Endothelial cell of umbilical vein (primary cell): ENCODE measurements around the gene TAS2R42. TPM values are rescaled to one million over a fixed set of nuclear protein-coding genes. Genes with fewer than 3 reads are reported as not detected.

Experiments used
- BruUV-seq: library from RNA; stranded (reverse); fragments of 400-500 nt; replicated peaks from 2 replicates; lab custom pipeline; 2021; lab: Mats Ljungman, UMichigan
- CTCF ChIA-PET: fragments of 300-600, 350-600 bp; sonication (Branson Sonifier 250); formaldehyde crosslinking; loops from one replicate; lab custom pipeline; 2021; ENCODE audit warnings: antibody characterized with exemption, inconsistent platforms; lab: Charles Lee
- POLR2A ChIA-PET: fragments of 300-600, 350-600 bp; sonication (Branson Sonifier 250); formaldehyde crosslinking; loops from one replicate; lab custom pipeline; 2021; ENCODE audit warnings: antibody characterized with exemption, inconsistent platforms; lab: Charles Lee
- DNase-seq: peaks from one replicate; pipeline ENCODE4 v3.0.0-alpha.2; 2011; ENCODE audit warnings: low read depth, low spot score
- FAIRE-seq: peaks from 2 replicates; lab custom pipeline; 2011; peaks lifted over from hg19 to GRCh38; lab: Jason Lieb, UNC
- H2AFZ ChIP-seq: 2 replicates; pipeline ENCODE4 v1.6.0; 2012; ENCODE audit warnings: low read depth, low read length, control low read depth, inconsistent platforms
- H3K27ac ChIP-seq: 2 replicates; pipeline ENCODE4 v1.5.1; 2011; ENCODE audit warnings: low read depth, mild to moderate bottlenecking, control low read depth, low read length, moderate library complexity; ENCODE audit not compliant: insufficient read depth
- H3K27me3 ChIP-seq, 2 experiments: 2 replicates each; pipeline versions ENCODE4 v1.6.0 to v1.6.1; 2011; ENCODE audit warnings: low read length in 2 of 2, mixed read lengths in 1 of 2; ENCODE audit not compliant: control insufficient read depth in 2 of 2, insufficient read depth in 2 of 2
- H3K36me3 ChIP-seq, 2 experiments: 2 replicates in 1 of 2; 3 replicates in 1 of 2; pipeline ENCODE4 v1.5.1; 2011; ENCODE audit warnings: low read length in 2 of 2, mild to moderate bottlenecking in 1 of 2, moderate library complexity in 1 of 2; ENCODE audit not compliant: control insufficient read depth in 2 of 2, insufficient read depth in 2 of 2; ENCODE audit errors: extremely low read depth in 1 of 2
- H3K4me1 ChIP-seq: 3 replicates; pipeline ENCODE4 v1.5.1; 2011; ENCODE audit warnings: mild to moderate bottlenecking, low read length; ENCODE audit not compliant: control insufficient read depth, insufficient read depth; ENCODE audit errors: extremely low read depth
- H3K4me2 ChIP-seq: 2 replicates; pipeline ENCODE4 v1.6.1; 2011; ENCODE audit warnings: low read length, control low read depth, mixed read lengths; ENCODE audit not compliant: insufficient read depth
- H3K4me3 ChIP-seq, 3 experiments: fragments of 200-600 bp in 1 of 3; sonication (generic), shearing (Covaris generic) in 1 of 3; replicated peaks in 1 of 3; 2 replicates each; pipeline ENCODE4 v1.5.1; 2011 to 2016; ENCODE audit warnings: control low read depth in 3 of 3, low read length in 3 of 3, mild to moderate bottlenecking in 2 of 3, inconsistent platforms in 1 of 3, low read depth in 1 of 3, moderate library complexity in 1 of 3; ENCODE audit not compliant: insufficient read depth in 1 of 3
- H3K79me2 ChIP-seq: 2 replicates; pipeline ENCODE4 v1.6.0; 2012; ENCODE audit warnings: low read length, inconsistent platforms; ENCODE audit not compliant: control insufficient read depth, insufficient read depth
- H3K9ac ChIP-seq: replicated peaks from 2 replicates; pipeline ENCODE3; 2011; ENCODE audit warnings: low read length, control low read depth; ENCODE audit not compliant: insufficient read depth; ENCODE audit errors: extremely low read depth
- H3K9me1 ChIP-seq: replicated peaks from 3 replicates; pipeline ENCODE4 v1.6.0; 2011; ENCODE audit warnings: mild to moderate bottlenecking, low read length; ENCODE audit not compliant: control insufficient read depth, insufficient read depth; ENCODE audit errors: extremely low read depth
- H3K9me3 ChIP-seq: replicated peaks from 2 replicates; pipeline ENCODE4 v1.5.1; 2012; ENCODE audit warnings: low read length, inconsistent platforms; ENCODE audit not compliant: control insufficient read depth, insufficient read depth
- H4K20me1 ChIP-seq: replicated peaks from 2 replicates; pipeline ENCODE3; 2011; ENCODE audit warnings: mild to moderate bottlenecking, low read length; ENCODE audit not compliant: control insufficient read depth, insufficient read depth; ENCODE audit errors: extremely low read depth
- EZH2 ChIP-seq: IDR thresholded peaks from 2 replicates; pipeline ENCODE4 v1.6.1; 2012; ENCODE audit warnings: borderline replicate concordance, low read depth, mild to moderate bottlenecking, moderate library complexity, low read length, inconsistent platforms; ENCODE audit not compliant: severe bottlenecking
- FOS ChIP-seq: IDR thresholded peaks from 2 replicates; pipeline ENCODE4 v1.6.1; 2011; ENCODE audit warnings: mild to moderate bottlenecking, low read length, moderate library complexity, borderline replicate concordance; ENCODE audit not compliant: insufficient read depth
- GATA2 ChIP-seq: IDR thresholded peaks from 2 replicates; pipeline ENCODE4 v1.7.0; 2011; ENCODE audit warnings: low read depth, mild to moderate bottlenecking, moderate library complexity, mixed read lengths, low read length; ENCODE audit not compliant: insufficient read length, insufficient read depth
- JUN ChIP-seq: IDR thresholded peaks from 2 replicates; pipeline ENCODE4 v1.6.1; 2011; ENCODE audit warnings: borderline replicate concordance, low read depth; ENCODE audit not compliant: insufficient read length, insufficient read depth
- MYC ChIP-seq: IDR thresholded peaks from one replicate; pipeline ENCODE4 v1.6.1; 2011; ENCODE audit warnings: mild to moderate bottlenecking, low read depth, low read length
- POLR2A ChIP-seq: IDR thresholded peaks from 2 replicates; pipeline ENCODE4 v1.6.1; 2012; ENCODE audit warnings: low read depth, mild to moderate bottlenecking, control low read depth, low read length
- dilution Hi-C: fragments of 300-500 bp; cut with MboI; formaldehyde crosslinking; loops from one replicate; pipeline ENCODE4 v1.15.0; 2019; ENCODE audit warnings: low sequenced_read_pairs; ENCODE audit not compliant: extremely low pct_ligation_motif_present
- intact Hi-C: fragments of 100-400 bp; cut with micrococcal nuclease; formaldehyde crosslinking; loops from one replicate; pipeline ENCODE4 v1.10.0; 2022
- polyA plus RNA-seq, 4 experiments: library from polyadenylated mRNA; depleted of rRNA in 3 of 4; stranded (reverse) in 3 of 4; unstranded in 1 of 4; fragments of >200 nt; gene quantifications; 2 replicates each; pipeline versions ENCODE4 v1.2.1 to v1.2.3, GENCODE V29; 2011 to 2012; ENCODE audit warnings: missing spikeins in 1 of 4
- total RNA-seq: library from RNA; stranded (reverse); gene quantifications from 2 replicates; pipeline ENCODE4 v1.2.3, GENCODE V29; 2021
- TF ChIP-seq, protein P1 (sequence below): IDR thresholded peaks from 2 replicates; pipeline ENCODE4 v1.6.1; 2011; ENCODE audit not compliant: insufficient read depth, insufficient read length
- TF ChIP-seq, protein P2 (sequence below), 2 donors: IDR thresholded peaks; 1 replicate in 1 of 2; 2 replicates in 1 of 2; pipeline ENCODE4 v1.5.1; 2011; ENCODE audit warnings: low read length in 2 of 2, mild to moderate bottlenecking in 2 of 2, moderate library complexity in 2 of 2, control low read depth in 1 of 2, inconsistent platforms in 1 of 2, low read depth in 1 of 2; ENCODE audit not compliant: insufficient read depth in 1 of 2; ENCODE audit errors: extremely low read depth in 1 of 2

Gene TAS2R42
- total and polyA plus RNA-seq, 2 donors (not counting 3 experiments of a cell fraction or from before 2014, with no cell fraction given) = not detected

DNA sequence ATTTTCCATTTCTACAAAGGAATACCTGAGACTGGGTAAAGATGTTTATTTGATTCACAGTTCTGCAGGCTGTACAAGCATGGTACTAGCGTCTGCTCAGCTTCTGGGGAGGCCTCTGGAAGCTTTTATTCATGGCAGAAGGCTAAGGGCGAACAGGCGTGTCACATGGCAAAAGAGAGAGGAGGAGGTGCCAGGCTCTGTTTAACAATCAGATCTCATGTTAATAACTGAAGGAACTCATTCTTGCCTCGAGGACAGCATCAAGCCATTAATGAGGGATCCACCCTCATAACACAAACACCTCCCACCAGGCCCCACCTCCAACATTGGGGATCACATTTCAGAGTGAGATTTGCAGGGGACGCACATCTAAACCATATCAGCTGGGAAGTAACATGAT, 46.8 kb upstream of the TAS2R42 start:
- no peak for FAIRE-seq
- Histone ChIP-seq H3K9ac (no peak overlapping the region), H3K27ac (no peak overlapping the region), H3K4me3 (no peak overlapping the region), H3K27me3 (peaks cover 1 to 5% of the 10 kb centered on the region in 2 experiments), H3K4me1 (no peaks in the 10 kb centered on the region), H2AFZ (no peak overlapping the region), H3K9me1 (no peaks in the 10 kb centered on the region), H3K36me3 (no peaks in the 10 kb centered on the region), H3K9me3 (no peaks in the 10 kb centered on the region), H3K4me2 (no peak overlapping the region), H4K20me1 (no peaks in the 10 kb centered on the region), H3K79me2 (no peaks in the 10 kb centered on the region)
- no peak for DNase-seq
- dilution Hi-C loops (loop anchor here (25.0 kb wide), 1 partner anchor 254 kb away; no protein-coding TSS in a partner anchor), intact Hi-C loops (no loop called here)
- TF ChIP-seq, protein P1, sequence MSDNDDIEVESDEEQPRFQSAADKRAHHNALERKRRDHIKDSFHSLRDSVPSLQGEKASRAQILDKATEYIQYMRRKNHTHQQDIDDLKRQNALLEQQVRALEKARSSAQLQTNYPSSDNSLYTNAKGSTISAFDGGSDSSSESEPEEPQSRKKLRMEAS = no peak
- TF ChIP-seq MYC (no peak), EZH2 (no peak), GATA2 (no peak), POLR2A (no peak), FOS (no peak), JUN (no peak)
- TF ChIP-seq, protein P2, sequence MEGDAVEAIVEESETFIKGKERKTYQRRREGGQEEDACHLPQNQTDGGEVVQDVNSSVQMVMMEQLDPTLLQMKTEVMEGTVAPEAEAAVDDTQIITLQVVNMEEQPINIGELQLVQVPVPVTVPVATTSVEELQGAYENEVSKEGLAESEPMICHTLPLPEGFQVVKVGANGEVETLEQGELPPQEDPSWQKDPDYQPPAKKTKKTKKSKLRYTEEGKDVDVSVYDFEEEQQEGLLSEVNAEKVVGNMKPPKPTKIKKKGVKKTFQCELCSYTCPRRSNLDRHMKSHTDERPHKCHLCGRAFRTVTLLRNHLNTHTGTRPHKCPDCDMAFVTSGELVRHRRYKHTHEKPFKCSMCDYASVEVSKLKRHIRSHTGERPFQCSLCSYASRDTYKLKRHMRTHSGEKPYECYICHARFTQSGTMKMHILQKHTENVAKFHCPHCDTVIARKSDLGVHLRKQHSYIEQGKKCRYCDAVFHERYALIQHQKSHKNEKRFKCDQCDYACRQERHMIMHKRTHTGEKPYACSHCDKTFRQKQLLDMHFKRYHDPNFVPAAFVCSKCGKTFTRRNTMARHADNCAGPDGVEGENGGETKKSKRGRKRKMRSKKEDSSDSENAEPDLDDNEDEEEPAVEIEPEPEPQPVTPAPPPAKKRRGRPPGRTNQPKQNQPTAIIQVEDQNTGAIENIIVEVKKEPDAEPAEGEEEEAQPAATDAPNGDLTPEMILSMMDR (IDR thresholded peaks at IDR 0.05; ENCODE audit: extremely low read depth in 1 of 2, insufficient read depth in 1 of 2, low read depth in 1 of 2, low read length in 2 of 2) = no peak
- POLR2A ChIA-PET = no interaction called here
- CTCF ChIA-PET = interaction anchor here (1.5 to 1.6 kb wide), 2 partner anchors 253 to 463 kb away, joined by 5 to 6 read pairs; no protein-coding TSS in a partner anchor
- BruUV-seq = no TSS peak
